CD1c-positive myeloid dendritic cell (primary cell): Measurements from ENCODE around the gene RHCG.

Experiments
- DNase-seq: peaks from one replicate; pipeline ENCODE4 v3.0.0-alpha.2; 2016; ENCODE audit errors: extremely low spot score

The RHCG gene

DNA sequence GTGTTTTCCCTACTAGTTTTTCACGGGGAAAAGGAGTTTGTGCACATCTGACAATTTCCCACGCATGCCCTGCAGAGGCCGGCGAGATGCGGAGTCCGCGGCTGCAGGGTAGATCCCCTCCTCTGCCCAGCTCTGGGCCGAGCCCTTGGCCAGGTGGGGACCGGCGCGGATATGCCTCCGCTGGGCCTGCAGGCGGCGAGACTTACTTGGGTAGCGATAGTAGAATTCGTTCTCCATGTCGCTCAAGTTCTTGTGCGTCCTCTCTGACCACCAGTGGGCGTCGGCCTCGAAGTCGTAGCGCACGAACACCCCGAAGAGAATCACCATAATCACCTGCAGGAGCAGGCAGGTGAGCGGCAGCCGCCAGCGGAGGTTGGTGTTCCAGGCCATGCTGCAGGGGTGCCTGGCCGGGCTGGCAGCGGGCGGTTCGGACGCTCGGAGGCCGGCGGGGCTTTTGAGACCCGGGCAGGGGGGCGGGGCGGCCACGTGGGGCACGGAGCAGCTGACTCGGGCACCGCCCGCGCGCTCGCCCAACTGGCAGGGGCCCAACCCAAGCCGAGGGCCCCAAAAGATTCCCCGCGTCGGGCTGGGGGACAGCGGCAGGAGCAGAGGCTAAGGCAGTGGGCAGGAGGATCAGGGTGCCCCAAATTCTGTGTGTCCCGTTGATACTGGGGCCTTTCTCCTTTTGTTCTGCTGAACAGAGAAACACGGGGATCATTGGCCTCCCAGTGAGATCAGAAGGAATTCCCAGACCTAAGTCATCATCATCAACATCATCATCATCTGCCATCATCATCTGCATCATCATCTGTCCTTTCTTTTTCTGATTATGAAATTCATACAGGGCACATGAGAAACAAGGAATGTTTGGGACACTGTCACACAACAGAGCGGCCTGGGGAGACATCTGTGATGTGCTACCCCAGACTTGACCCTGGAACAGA lies at the start of gene RHCG:
Gene RHCG (minus strand): TSS at position 429 of the 944 bp plus-strand sequence. CDS start 39 bp downstream, at position 390.
- DNase-seq, result peak; percentile 22

DNA sequence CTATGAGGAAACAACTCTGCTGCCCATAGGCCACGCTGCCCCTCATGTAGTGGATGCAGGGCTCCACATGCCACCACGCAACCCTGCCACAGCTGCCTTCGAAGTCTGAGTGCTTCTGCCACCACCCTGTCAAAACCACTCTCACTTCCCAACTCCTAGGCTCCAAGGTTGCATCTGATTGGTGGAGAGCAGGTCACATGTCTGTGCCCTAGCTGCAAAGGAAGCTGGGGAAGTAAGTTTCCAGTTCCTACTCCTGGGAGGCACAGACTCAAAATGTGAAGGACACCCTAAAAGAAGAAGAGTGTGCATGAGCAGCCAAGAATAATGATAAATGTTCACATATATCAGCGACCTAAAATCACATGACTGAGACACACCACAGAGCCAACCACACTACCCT lies 47.0 kb upstream of the RHCG start:
- DNase-seq, result peak; percentile 29

DNA sequence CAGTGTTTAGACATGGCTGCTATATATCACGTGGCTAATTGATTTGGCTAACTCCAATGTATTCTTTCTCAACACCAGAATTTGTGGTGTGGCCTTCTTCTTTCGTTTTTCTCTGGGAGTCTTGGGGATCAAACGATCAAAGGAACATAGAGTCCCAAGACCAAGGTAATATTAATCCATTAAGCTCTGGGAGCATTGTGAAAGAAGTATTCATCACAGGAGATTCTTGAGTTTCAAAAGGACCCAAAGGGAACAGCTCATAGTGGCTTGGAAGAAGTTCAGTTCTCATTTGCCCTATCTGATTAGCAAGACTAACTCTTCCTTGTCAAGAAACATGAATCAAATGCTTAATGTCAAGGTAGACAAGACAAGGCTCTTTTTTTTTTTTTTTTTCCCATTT lies 46.0 kb upstream of the RHCG start:
- DNase-seq, result no peak

DNA sequence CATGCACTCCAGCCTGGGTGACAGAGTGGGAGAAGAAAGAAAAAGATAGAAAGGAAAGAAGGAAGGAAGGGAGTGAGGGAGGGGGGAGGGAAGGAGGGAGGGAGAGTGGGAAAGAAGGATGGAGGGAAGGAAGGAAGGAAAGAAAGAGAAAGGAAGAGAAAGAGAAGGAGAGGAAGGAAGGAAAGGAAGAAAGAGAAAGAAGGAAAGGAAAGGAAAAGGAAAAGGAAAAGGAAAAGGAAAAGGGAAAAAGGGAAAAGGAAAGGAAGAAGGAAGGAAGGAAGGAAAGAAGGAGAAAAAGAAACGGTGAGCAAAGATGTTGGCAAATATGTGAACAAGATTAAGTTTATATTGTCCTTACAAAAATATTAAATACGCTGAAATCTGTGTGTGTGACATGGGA lies 42.6 kb upstream of the RHCG start:
- no peak for DNase-seq

DNA sequence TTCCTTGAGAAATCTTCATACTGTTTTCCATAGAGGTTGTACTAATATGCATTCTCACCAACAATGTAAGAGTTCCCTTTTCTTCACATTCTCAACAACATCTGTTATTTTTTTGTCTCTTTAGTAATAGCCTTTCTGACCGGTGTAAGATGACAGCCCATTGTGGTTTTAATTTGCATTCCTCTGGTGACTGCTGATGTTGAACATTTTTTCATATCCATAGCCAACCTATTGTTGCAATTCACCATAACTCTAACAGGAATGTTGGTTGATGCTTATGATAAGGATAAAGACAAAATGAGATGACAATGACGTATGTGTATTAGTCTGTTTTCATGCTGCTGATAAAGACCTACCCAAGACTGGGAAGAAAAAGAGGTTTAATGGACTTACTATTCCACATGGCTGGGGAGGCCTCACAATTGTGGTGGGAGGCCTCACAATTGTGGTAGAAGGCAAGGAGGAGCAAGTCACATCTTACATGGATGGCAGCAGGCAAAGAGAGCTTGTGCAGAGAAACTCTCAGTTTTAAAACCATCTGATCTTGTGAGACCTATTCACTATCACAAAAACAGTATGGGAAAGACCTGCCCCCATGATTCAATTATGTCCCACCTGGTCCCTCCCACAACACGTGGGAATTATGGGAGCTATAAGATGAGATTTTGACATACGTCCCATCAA lies 37.6 kb upstream of the RHCG start:
- no peak for DNase-seq

DNA sequence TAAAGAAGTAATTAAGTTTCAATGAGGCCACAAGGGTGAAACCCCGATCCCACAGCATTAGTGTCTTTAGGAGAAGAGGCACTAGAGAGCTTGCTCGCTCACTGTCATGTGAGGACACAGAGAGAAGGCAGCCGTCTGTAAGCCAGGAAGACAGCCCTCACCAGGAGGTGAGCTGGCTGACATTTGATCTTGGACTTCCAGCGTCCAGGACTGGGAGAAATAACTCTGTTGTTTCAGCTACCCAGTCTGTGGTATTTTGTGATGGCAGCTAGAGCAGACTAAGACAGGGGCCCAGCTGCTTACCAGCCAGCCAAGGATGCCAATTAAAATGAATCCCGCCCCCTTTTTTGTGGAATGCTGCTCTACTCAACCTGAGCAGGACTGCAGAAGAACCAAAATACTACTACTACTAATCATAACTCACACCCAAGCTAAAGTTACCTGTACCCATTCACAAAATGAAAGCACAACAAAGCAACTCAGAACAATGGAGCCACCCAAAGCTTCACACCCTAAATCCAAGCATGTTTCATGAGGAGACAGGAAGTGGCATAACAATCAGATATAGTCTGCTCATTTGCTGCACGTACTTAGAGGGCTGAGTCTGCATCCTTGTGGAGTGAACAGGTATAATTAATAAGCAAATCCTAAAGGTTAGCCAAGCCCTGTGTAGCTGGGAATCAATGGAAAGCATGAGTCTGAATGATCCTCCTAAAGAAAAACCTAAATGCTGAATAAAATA lies 35.6 kb upstream of the RHCG start:
- DNase-seq, result no peak

DNA sequence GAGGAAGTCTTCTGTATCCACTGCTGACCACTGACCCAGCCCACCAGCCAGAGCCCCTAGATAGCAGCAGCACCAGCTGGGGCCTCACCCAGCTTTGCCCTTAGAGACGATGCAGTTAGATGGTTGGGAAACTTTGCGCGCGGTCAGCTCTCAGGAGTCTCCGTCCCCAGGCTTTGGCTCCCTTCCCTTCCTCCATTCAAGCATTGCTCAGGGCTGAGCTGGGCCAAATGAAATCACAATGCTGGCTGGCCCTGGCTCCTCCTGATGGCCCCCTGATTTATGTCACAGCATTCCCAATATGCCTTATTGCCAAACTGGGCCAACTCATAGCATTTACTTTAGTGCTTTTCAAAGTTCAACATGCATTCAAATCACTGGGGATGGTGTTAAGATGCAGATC lies 34.6 kb upstream of the RHCG start:
- no peak for DNase-seq

DNA sequence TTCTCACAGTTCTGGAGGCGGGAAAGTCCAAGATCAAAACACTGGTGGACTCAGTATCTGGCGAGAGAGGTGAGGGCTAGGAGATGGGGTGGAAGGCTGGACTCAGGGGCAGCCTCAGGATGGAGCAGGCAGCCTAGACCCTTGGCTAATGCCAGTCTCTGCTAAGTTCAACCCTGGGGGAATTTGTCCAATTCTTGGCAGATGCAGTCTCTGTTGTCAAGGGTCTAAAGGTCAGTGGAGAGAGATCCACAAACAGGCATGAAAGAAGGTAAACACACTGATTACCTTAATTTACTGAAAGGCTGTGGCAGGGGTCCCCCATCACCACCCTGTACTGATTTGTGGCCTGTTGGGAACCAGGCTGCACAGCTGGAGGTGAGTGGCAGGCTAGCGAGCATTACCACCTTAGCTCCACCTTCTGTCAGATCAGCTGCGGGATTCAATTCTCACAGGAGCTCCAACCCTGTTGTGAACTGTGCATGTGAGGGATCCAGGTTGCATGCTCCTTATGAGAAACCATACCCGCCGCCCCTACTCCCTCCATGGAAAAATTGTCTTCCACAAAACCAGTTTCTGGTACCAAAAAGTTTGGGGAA lies 32.5 kb upstream of the RHCG start:
- DNase-seq, result no peak

DNA sequence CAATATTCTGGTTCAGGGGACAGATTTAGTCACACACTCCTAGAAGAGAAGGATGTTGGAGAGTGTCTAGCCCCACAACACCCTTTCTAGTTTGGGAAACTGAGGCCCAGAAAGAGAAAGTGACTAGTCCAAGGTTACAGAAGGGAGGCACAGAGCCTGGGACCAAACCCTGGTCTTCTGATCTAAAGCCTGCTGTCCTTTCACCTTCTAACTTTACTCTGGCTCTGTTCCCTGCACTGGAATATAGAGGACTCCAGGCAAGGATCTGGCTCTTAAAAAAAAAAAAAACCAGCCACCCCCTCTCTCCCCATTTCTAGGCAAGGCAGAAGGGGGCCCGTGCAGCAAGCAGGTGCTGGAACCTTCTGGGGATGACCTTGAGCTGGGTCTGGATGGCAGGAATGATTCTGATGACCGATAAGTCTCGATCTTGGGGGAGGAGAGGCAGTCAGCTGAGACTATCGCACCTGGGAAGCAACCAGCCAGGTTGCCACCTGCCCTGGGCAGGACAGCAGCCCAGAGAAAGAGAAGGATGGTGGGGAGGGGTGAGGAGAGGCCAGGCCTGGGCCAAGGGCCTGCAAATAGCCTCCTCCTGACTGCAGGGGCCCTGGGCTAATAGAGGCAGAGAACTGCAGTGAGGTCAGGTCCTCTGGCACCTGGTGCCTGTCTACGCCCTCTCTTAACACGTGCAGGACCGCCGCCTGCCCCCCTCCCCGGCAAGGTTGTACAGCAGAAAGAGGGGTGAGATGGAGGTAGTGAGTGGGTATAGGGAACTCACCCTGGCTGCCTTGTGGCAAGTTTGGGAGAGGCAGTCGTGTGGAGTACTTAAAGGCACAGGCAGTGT lies 30.4 kb upstream of the RHCG start:
- DNase-seq, result no peak

DNA sequence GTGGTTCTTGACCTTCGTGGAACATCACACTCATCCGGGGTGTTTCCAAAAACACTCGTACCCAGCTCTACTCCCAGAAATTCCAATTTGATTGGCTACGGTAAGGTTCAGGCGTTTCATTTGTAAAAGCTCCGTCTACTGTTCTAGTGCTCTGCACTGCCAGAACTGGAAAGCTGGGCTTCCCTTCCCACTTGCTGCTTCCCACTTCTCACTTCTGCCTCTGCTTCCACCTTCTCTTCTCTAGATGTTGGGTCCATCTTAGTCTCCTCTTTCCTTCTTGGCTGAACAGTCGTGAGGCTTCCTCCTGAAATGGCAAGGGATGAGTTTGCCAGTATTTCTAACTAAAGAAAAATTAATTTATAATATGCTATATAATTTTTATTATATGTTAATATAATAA lies 29.8 kb upstream of the RHCG start:
- no peak for DNase-seq

DNA sequence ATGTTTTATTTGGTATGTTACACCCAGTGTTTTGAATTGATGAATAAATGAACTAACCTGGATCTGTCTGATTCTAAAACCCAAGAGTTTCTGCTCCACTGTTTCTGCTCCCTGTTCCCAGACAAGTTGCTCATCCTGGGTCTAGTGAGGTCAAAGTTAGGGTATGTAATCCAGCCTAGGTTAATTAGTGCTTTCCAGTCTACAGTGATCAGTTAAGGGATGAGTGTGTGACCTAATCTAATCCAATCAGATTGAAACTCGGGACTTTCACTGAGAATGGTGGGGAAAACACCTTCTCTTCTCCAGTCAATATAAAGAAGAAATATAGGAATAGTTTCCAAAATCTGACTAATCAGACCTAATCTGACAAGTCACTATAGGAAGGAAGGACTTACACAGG lies 27.8 kb upstream of the RHCG start:
- DNase-seq, result no peak

DNA sequence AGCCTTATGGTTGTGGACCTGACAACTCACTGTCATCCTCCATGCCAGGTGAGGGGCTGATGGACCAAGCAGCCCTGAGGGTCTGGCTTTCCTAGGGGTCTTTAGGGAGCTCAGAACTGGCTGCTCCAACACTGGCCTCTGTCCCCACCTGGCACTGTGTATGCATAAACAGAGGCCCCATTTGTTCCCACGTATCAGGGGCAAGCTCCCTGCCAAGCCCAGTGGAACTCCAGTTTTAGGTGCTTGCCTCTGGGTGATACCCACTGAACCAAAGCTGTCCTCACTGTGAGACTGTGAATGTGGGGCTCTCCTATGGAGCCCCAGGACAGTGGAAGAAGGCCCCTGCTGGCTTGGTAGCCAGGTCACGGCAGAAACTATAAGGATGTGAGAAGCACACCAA lies 26.7 kb upstream of the RHCG start:
- DNase-seq, result no peak

DNA sequence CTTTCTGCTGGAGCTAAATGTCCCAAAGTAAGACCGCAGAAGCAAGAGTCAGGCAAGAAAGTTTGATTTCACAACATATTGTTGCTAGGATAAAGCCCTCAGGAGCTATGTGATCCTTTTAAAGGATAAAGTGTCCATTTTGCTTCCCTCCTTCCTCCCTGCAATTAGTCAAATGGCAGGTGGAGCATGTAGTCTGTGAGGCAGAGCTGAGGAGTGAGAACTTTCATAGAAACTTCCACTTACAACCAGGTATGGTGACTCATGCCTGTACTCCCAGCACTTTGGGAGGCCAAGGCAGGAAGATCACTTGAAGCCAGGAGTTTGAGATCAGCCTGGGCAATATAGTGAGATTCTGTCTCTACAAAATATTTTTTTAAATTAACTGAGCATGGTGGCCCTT lies 25.2 kb upstream of the RHCG start:
- no peak for DNase-seq

DNA sequence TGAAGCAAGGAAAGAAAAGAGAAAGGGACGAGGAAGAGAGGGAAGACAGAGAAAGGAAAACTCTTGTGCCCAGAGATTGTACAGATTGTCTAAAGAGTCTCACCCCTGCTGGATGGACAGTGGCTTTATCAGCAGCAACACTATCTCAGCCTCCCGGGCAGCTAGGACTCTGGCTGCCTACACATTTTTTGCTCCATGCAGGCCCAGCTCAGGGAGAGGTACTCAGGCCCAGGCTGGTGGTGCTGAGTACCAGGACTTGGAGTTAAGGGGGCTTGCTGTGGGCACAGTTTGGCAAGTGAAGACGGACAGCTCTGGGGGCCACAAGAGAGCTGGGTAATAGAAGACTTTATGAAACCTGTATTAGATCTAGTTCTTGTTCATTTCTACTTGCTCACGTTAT lies 19.1 kb upstream of the RHCG start:
- DNase-seq, result no peak

DNA sequence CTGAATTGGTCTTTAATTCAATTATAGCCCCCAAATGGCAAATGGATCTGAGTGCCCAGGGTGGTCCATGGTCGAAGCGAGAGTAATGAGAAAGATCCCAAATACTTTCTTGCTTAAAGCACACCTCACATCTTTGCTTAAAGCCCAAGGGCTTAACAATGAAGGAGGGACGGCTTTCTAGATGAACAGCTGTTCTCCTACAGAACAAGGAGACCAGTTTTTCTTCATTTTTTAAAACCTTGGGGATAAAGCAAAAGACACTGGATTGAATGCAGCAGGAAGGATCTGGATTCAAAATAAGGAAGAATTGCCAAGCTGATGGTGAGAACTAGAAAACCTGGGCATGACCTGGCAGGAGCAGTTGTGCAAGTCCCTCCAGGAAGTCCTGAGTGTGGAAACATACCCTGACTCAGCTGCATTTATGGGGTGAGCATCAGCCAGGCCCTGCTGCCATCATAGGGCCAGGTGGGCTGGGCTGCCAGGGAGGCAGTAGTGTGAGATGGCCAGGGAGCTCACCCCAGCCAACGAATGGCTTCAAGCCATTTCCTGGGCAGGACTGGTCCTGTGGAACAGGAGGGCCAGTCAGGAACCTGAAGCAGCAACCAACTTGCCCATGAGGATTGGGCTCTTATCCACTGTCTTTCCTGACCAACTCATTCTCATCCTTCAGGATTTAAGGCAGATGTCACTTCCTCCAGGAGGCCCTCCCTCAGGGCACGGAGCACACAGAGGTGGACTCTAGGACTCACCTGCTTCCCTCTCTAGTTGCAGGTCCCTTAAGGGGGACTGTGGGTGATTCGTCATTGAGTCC lies 18.4 kb upstream of the RHCG start:
- no peak for DNase-seq

DNA sequence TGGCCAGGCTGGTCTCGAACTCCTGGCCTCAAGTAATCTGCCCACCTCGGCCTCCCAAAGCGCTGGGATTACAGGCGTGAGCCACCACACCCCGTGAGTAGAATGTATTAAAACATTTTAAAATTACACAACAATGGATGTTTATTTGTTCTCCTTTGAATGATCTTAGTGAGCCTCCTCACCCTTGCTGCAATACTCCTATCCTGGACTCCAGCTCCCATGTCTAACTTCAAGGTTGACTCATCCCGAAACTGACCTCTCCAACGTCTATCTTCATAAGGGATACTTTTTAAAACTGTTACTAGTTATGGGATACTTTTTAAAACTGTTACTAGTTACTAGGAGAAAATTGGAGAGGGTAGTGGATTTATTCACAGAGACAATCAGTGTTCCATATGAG lies 17.8 kb upstream of the RHCG start:
- DNase-seq, result no peak

DNA sequence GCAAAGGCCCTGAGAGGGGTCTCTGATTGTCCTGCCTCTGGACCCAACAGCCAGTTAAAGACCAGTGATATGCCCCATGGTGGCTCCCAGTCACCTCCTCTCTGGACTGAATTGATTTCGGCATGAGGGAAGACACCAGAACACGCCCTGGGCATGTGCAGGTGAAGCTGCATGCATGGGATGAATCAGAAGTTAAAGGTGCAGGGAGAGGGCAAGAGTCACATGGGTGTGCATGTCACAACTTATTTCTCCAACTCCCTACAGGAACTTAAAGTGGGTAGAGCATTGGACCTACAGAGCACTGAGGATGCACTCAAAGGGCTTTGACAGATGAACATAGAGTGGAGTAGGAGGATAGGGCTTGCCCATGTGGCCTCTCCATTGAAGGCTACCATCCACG lies 16.9 kb upstream of the RHCG start:
- DNase-seq, result no peak

DNA sequence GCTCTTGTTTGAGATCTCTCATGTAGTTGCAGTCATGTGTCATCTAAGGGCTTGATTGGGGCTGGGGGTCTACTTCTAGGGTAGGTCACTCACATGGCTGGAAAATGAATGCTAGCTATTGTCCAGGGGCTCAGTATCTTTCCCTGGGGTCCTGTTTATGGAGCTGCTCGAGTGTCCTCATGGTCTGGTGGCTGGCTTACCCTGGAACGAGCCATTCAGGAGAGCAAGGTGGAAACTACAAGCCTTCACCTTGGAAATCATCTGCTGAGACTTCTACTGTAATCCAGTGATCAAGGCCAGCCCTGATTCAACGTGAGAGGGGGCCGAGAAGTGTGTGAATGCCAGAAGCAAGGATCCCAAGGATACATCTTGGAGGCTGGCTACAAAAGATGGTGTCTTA lies 16.2 kb upstream of the RHCG start:
- DNase-seq, result no peak

DNA sequence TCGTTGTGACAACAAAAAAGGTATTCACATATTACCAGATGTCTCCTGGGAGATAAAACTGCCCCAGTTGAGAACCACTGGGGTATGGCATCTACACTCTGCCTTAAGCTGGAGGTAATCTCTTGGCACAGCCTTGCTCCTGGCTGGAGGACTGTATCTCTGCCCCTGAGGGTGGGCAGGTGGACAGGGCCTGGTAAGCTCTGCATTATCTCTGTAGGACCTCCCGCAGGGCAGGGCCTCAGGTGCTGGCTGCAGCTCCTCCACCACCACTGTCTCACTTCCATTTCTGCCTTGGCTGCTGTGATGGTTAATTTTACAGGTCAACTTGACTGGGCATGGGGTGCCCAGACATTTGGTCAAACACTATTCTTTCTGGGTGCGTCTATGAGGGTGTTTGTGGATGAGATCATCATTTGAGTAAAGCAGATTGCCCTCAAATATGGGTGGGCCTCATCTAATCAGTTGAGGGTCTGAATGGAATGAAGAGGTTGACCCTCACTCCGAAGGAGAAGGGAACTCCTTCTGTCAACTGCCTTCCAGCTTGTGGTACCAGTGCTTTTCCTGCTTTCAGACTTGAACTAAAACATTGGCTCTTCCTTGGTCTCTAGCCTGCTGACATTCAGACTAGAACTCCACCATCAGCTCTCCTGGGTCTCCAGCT lies 9.8 kb upstream of the RHCG start:
- DNase-seq, result no peak

DNA sequence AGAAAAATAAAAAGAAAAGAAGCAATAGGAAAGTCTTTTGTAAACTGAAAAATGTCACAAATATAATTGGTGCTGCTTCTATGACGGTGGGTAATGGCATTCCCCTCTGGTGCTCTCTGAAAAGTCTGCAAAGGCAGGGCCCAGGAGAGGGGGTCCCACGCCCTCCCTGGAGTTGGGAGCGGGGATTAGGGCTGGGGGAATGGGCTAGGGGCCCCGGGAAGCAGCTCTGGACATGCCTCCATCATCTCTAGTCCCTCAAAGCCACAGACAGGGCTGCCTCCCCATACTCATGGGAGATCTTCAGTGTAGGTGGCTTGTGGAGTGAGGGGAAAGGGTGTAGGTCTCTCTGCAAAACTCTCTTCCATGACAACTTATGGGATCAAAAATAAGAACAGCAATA lies 7.8 kb upstream of the RHCG start:
- DNase-seq, result no peak
